Stimulated activated CD8-positive, alpha-beta memory T cell treated with anti-CD3 and anti-CD28 coated beads, Interleukin-4, amount 100 ng/mL, for 24 hours (primary cell): ENCODE measurements around the gene SH3BP5.

Source experiments
- DNase-seq: peaks from one replicate; pipeline ENCODE4 v3.0.0-alpha.2; 2020; ENCODE audit warnings: low read depth

Gene SH3BP5

DNA sequence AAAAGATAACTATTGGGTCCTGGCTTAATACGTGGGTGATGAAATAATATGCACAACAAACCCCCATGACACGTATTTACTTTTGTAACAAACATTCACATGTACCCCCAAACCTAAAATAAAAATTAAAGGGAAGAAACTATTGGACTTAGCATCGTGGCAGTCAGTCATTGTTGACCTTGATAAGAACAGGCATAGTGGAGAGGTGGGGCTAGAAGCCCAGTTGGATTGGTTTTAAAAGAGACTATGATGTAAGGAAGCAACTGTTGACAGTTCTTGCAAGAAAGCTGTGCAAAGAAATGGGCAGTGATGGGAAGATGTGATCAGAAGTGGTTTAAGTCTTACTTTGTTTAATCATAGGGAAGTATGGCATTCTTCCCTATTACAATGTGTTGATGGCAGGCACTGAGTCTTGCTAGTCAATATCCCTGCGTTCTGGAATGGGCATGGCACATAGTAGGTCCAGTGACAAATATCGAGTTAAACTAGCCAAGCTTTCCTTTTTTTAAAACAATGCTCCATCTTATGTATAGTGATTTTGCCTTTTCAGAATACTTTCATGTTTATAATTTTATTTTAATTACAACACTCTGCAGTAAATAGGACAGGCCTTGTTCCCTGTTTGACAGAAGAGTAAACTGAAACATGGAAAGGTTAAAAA, 88.4 kb downstream of the SH3BP5 start:
- DNase-seq: no peak

DNA sequence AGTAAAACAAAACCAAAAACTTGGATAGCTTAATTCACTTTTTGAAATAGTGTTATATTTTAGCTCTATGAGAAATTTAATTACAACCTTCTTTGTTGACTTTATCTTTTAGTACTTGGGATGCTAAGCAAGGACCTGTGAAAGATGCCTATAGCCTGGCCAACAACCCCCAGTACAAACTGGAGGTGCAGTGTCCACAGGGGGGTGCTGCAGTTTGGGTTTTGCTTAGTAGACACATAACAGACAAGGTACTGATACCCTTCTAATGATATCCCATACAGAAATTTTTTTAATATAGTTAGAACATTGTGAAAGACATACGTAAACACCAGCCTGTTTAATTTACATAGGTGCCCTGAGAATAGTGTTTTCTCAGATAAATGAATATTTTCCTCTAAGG, 91.0 kb downstream of the SH3BP5 start:
- DNase-seq: peak; percentile 4

DNA sequence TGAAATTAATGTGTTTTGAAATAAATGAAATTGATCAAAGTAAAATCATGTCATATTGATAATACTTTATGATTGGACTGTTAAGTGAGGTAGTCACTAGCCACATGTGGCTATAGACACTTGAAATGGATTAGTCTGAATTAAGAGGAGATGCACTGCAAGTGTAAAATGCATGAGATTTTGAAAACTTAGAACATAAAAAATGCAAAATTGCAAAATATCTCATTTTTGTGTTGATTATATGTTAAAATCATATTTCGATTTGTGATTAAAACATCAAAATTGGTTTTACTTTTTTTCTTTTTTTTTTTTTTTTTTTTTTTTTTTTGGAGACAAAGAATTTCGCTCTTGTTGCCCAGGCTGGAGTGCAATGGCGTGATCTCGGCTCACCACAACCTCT, 103.1 kb downstream of the SH3BP5 start:
- no peak for DNase-seq

DNA sequence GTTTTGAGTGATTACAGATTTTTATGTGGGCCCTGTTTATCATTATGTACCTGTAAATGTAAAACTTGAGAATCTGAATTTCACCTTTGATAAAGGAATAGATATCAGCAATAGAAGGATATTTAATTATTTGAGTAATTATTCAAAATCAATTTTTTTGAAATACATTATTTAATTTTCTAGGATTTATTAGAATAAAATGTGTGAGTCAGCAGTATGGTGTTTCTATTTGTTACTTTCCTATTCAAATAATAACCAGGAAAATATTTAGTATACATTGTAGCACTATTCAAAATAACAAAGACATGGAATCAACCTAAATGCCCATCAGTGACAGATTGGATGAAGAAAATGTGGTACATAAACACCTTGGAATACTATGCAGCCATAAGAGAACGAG, 104.2 kb downstream of the SH3BP5 start:
- DNase-seq: no peak

DNA sequence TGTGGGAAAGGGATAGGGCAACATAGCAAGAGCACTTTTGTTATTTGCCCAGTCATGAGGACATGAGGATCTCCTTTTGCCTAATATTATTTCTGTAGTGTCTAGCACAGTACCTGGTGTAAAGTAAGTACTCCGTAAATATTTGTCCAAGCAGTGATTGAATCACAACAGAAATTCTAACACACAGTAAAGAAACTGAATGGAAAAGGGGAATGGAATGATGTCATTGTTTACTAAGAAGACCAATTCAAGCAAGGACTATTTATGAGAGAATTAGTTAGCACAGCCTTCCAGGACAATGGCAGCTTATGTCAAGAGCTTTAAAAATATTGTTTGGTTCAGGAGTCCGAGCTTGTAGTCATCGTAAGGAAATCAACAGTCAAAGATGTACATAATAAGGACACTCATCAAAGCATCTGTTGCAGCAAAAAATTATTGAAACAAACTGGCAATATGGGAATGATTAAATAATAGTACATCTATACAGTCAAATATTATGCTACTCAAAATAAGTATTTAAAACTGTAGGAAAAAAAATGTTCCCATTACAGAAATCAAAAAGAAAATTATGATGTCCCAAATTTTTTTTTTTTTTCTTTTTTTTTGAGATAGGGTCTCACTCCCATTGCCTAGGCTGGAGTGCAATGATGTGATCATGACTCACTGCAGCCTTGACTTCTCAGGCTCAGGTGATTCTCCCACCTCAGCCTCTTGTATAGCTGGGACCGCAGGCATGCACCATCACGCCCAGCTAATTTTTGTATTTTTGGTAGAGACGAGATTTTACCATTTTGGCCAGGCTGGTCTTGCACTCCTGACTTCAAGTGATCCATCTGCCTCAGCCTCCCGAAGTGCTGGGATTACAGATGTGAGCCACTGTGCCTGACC, 108.5 kb downstream of the SH3BP5 start:
- no peak for DNase-seq

DNA sequence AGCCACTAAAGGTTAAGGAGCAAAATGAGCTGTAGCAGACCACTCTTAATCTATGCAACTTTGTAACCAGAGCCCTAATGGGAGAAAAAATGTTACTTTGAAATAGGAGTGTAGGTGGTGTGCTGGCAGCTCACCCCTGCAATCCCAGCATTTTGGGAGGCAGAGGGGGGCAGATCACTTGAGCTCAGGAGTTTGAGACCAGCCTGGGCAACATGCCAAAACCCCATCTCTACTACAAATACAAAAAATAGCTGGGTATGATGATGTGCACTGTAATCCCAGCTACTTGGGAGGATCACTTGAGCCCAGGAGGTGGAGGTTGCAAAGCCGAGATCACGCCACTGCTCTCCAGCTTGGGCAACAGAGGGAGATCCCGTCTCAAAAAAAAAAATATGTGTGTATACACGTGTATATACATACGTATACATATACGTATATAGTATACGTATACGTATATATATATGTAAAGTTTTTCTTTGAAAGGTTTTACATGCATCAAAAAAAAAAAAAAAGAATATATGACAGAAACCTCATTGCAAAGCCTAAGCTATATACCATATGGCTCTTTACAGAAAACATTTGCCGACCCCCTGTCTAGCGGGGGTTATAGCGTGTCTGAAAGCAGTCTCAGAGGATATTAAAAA, 110.7 kb downstream of the SH3BP5 start:
- DNase-seq: no peak

DNA sequence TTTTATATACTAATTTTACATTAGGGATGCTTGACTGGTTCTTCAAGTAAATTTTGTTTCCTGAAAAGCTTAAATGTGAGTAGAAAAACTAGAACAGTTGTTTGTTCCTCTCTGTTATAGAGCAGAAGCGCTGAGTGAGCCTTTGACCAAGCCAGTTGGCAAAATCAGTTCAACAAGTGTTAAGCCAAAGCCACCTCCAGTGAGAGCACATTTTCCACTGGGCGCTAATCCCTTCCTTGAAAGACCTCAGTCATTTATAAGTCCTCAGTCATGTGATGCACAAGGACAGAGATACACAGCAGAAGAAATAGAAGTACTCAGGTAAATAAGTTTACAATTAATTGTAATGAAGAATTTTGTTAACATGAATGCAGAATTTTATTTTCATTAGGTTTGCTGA, 111.7 kb downstream of the SH3BP5 start:
- DNase-seq: no peak

DNA sequence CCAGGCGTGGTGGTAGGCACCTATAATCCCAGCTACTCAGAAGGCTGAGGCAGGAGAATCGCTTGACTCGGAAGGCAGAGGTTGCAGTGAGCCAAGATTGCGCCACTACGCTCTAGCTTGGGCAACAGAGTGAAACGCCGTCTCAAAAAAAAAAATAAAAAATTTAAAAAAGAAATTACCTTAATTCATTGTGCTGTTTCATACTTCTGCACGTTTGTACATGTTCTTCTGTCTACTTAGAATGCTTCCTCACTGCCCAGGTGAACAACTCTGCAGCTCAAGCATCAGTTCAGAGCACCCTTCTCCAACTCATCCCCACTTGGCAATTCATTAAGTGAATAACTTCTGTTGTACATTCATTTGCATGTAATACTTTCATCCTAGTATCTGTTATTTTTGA, 112.3 kb downstream of the SH3BP5 start:
- no peak for DNase-seq

DNA sequence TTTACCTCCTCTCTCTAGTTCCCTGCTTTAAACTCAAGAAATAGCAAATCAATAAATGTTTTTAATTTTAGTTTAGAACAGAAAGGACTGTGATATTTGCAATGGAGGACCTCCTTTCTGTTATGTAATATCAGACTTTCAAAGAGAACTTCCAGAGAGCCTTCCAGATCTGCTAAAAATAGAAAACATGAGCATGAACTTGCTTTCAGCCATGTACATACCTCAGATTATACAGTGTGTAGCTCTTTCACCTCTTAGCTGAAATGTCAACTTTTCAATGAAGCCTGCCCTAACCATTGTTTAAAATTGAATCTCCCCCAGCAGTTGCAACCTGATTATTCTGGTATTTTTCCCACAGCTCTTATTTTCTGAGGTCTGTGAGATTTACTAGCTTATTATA, 113.7 kb downstream of the SH3BP5 start:
- no peak for DNase-seq

DNA sequence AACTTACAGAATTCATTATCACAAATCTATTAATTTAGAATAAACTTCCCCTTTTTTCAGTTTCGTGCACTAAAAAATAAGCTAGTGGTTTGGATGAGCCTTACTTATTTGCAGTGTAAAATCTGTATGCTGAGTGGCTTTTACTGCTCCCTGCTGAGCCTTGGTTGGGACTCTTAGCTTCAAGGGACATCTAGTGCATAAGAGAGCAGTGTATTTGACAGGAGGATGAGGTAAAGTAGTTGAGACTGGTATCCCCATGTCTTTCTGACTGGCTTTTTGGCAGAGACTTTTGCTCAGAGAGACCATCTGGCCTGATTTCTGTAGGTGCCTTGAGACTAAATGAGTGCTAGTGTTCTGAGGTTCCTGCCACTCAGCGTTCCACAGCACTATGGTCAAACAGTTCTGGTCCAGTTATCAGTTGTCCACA, 114.5 kb downstream of the SH3BP5 start:
- DNase-seq: no peak

DNA sequence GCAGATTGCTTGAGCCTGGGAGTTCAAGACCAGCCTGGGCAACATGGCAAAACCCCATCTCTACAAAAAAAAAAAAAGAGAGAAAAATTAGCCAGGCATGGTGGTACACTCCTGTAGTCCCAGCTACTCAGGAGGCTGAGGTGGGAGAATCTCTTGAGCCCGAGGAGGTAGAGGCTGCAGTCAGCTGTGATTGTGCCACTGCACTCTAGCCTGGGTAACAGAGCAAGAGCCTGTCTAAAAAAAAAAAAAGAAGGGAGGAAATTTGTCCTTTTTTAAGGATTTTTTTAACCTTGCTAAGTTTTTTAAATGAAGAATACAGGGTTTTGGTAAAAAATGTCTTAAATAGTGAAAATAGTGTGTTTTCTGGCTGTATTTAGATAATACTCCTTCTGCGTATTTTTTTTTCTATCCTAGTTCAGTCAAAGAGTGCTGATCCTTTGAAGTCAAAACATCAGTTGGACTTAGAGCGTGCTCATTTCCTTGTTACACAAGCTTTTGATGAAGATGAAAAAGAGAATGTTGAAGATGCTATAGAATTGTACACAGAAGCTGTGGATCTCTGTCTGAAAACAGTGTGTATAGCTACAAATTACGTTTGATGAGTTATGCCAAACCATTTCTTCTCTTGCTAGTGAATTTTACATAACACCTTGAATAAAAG, 115.2 kb downstream of the SH3BP5 start:
- no peak for DNase-seq

DNA sequence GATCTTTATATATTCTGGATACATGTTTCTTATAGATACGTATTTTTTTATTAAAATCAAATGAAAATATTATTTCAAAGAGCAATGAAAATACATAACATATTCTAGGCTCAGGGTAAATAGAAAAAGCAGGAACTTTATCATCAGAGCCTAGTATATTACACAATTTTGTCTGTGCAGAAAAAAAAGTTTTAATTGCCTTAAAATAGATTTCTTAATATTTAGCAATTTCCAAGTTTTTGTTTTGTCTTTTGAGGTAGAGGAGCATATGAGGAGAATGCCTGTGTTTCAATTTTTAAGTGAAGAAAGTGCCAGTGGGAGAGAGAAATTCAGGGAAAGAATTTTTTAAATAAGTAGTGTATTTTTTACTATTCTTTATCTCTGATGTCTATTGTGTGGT, 115.9 kb downstream of the SH3BP5 start:
- DNase-seq: no peak

DNA sequence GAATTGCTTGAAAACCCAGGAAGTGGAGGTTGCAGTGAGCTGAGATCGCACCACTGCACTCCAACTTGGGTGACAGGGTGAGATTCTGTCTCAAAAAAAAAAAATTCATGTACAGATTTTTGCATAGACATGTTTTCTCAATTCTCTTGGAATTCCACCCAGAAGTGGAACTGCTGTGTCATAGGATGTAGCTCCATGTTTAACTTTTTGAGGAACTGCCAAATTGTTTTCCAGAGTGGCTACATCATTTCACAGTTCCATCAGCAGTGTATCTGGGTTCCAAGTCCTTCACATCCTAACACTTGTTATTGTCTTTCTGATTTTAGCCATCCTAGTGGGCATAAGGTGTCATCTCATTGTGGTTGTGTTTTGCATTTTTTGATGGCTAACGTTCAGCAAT, 116.4 kb downstream of the SH3BP5 start:
- no peak for DNase-seq

DNA sequence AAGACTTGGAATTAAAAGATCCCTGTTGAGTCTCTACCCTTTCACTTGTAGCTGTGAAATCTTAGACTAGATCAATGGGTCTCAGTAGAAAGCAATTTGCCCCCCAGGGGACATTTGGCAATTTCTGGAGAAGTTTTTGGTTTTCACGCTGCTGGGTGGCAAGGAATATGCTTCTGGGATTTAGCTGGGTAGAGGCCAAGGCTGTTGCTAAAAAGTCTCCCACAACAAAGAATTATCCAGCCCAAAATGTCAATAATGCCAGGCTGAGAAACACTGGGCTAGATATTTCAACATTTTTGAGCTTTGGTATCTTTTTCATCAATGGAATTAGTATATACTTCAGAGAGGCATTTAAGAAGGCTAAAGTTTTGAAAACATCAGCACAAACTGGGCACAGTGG, 117.6 kb downstream of the SH3BP5 start:
- DNase-seq: no peak

DNA sequence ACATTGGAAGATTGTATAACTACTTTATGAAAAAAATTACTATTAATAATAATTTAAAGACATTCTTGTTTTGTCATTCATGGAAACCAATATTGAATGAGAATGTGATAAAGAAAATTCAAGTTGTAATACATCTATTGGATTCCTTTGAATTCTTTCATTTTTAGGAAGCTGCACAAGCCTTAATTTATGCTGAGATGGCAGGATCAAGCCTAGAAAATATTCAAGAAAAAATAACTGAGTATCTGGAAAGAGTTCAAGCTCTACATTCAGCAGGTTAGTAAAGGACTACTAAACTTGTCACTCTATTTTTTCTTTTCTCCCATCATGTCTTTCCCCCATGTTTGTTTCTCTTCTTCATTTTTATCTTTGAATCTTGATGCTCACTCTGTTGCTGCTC, 120.4 kb downstream of the SH3BP5 start:
- no peak for DNase-seq

DNA sequence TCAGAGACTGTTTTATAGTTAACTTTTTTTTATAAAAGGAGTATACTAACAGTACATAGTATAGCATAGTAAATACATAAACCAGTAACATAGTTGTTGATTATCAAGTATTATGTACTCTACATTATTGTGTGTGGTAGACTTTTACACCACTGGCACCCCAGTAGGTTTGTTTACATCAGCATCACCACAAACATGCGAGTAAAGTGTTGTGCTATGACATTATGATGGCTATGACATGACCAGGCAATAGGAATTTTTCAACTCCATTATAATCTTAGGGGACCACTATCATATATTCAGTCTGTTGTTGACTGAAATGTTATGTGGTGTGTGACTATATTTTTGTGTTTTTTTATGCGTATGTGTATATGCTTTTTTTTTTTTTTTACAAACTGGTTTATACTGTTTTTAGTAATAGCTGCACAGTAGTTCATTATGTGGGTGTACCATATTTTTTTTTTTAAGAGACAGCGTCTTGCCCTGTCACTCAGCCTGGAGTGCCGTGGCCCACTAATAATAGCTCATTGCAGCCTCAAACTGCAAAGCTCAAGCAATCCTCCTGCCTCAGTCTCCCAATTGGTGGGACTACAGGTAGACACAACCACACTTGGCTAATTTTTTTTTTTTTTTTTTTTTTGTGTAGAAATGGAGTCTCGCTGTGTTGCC, 124.4 kb downstream of the SH3BP5 start:
- DNase-seq: no peak

DNA sequence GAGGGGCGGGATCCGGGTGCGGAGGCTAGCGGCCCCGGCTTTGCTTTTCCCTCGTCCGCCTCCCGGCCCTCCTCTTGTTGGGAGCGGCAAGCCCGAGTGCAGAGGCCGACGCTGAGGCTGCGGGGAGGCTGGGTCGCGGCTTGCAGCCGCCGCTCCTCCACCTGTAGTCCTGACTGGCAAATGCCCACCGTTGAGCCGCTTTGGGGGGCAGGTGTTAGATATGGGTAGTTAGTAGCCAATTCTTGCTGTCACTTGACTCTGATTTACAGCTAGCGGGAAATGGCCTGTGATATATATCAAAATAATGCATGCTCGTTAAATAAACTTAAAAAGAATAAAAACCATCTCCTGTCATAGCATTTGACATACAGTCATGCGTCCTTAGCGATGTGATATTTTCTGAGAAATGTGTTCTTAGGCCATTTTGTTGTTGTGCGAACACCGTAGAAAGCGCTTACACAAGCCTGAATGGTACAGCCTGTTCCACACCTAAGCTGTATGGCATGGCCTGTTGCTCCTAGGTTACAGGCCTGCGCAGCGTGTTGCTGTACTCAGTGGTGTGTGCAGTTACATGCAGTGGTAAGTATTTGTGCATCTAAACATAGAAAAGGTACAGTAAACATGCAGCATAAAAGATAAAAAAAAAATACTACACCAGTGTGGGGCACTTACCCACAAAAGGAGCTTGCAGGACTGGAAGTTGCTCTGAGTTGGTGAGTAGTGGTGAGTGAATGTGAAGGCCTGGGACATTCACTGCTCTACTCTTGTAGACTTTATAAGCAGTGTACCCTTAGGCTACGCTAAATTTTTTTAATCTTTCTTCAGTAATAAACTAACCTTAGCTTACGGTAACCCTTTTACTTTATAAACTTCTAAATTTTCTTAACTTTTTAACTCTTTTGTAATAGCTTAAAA, 125.5 kb downstream of the SH3BP5 start:
- no peak for DNase-seq

DNA sequence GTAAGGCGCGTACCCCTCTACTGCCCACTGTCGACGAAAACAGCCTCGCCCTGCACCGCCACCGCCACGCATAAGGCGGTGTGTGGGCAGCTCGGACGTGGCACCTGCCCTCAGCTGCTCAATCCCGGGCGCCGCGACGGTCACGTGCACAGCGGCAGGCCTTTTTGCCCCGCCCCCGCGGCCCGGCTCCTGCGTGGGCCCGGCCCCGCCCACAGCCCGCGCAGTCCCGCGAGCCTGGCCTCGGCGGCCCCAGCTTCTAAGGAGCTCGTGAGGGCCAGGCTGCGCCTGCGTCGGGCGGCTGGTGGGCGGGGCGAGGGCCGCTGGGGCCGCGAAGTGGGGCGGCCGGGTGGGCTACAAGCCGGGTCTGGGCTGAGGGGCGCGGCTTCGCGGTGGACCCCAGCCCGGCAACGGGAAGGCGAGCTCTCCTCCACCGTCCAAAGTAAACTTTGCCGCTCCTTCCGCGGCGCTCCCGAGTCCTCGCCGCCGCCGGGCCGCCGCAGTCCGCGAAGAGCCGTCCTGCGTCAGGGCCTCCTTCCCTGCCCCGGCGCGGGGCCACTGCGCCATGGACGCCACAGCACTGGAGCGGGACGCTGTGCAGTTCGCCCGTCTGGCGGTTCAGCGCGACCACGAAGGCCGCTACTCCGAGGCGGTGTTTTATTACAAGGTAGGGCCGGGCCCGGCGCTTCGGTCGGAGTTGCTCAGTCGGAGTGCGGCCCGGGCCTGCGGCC, 126.3 kb downstream of the SH3BP5 start, which contains the start of gene CAPN7:
Gene CAPN7 (plus strand): TSS at position 313 of the 728 bp plus-strand sequence. CDS start 250 bp downstream, at position 563.
- peak; percentile 92 for DNase-seq

DNA sequence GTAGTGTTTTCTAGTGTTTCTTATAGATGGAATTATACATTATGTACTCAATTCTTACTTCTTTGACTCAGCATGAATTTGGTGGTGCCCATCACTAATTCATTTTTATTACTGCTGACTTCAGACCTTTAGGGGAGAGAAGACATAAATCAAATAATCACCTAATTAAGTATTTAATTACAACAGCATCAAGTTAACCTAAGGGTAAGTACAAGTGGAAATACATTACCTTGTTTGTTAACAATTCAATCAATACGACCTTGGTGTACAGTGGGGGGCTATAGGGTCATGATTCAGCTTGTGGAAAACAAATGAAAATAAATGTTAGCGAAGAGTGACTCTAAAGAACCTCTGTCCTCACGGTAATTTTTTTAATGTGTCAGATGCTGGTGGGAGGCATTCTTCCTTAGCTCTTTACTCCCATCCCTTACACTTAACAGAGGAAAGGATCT, 126.9 kb downstream of the SH3BP5 start:
- DNase-seq: no peak
